Activated naive CD4-positive, alpha-beta T cell (primary cell): ENCODE results near the gene BACH2.

Experiments
- DNase-seq, 4 experiments: peaks; one replicate each; lab custom pipeline; 2025; lab: John Stamatoyannopoulos, UW

BACH2 gene

DNA sequence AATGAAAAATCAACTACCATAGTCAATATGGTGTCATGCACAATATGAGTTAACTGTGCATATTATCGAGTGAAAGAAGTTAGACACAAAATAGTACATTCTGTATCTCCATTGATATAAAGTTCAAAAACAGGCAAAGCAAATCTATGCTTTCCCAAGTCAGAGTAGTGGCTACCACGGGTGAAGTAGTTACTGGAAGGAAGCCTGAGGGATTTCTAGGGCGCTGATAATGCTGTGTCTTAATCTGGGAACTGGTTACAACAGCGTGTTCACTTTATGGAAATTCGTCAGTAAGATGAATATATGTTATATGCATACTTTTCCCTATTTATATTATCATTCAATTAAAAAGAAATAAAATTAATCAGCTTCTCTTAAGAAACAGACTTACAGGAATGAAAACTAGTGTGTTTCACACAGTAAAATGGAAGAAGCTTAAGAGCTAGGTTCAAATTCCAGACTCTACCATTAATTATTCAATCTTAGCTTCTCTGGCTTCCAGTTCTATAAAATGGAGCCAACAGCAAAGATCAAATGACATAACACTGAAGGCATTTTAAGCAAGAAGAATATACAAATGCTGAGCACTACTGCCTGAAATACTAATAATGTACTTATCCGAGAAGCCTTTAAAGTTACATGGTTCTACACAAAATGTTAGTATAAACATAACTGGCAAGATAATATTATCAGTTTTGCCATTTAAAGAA lies 19.2 kb downstream of the BACH2 start:
- no peak for DNase-seq

DNA sequence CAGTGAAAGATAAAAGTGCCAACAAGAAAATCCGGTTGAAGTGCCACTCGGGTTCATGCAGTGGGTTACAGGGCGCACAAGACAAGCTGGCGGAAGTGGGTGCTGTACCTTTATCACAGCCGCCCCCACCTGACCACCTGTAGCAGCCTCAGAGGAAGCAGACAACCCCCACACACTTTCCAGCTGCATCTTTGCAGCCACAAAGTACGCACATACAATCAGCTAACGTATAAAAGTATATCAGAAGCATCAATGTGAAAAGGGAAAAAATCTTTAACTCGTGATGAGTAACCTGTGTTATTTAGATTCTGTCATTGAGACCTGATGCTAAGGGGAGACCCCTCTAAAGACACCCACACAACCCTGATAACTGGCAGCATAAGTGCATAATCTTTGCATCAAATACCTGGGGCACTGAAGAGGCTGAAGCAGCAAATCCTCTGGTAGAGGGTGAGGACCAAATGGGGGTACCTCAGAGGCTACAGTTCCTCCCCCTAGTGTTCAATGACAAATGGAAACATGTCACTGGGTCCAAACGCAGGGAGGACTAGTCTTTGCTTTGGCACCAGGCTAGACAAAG lies 22.1 kb downstream of the BACH2 start:
- DNase-seq, result peak; percentile 61 to 81 (median 67)

- DNase-seq, result no peak
Measured at GRCh38 chr6:90273863-90274262, 22.8 kb downstream of the BACH2 start.

GRCh38 chr6:90272895-90273294 lies 23.7 kb downstream of the BACH2 start:
- no peak for DNase-seq

GRCh38 chr6:90271831-90272230 lies 24.8 kb downstream of the BACH2 start:
- DNase-seq, result no peak

DNA sequence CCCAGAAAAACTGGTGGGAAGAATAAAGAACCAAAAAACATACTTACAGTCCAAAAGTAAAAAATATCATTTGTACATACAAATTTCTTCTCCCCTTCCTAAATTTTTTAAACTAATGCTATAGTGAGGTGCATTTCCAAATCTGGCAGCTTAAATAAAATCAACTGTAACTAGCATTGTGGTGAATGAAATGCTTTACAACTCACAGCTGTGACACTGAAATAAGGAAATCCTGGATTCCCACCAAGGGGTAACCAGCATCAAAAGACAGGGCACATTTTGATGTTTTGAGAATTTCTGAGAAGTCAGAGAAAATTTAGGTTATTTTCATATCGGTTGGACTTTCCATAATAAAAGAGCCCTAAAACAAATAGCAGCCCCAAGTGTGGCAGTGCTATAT lies 27.3 kb downstream of the BACH2 start:
- DNase-seq, result no peak

GRCh38 chr6:90268178-90268577 lies 28.5 kb downstream of the BACH2 start:
- no peak for DNase-seq

DNA sequence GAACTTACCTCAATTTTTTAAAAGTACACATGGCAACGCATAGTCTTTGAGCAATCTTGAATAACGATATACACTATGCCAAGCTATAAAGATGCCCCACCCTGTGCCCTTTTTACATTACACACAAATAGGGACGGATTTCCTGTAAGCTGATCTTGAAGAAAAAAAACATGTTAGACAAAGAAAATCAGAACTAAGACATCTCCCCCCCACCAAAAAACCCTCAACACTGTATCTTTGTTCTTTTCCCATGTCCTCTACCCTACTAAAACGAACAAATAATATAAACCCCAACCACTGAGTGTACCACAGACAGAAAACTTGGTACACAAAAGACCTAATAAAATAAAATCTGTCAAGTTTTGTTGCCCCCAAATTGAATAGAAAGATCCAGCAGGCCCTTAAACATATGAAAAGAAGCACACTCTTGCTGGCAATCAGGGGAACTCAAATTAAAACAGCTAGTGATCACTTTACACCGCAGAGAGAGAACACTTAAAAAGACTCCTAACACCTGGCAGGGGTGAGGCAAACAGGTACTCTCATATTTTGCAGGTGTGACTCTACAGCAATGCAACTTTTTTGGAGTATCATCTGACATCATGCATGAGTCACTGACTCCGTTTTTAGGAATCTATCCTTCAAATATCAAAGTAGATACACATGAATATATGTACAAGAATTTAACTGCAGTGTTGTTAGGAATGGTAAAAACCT lies 29.6 kb downstream of the BACH2 start:
- DNase-seq, result no peak

DNA sequence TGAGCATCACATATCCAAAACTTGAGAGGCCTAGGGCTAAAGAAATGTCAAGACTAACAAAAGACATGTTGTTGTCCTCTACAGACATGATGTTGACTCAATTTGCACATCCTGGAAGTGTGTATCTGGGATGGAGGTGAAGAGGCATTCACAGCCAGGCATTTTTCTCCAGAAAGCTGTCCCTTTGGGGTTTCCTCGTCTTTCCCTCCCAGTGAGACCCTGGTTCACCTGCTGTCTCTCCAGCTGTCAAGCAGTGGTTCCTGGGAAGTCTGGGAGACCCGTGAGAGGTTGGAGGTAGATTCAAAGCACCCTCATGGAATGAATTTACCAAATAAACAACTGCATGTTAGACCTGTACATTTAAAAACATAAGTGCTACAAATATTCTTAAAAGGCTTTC lies 32.1 kb downstream of the BACH2 start:
- DNase-seq, result no peak

DNA sequence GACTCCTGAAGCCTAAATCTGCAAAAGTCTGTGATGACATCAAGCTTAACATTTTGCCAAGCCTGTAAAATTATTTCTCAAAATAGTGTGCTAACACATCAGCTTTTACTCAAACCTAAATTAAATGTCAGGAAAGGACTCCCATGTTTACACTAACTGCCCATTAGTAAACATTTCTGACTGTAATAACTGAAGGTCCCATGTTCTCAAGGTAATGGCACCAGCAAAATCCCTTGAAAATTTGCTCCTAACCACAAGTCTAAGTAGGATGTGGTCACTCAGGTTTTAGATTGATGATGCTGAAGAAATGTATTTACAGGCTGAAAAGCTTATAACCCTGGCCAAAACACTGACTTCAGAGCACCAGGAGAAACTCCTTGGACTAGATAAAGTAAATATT lies 33.0 kb downstream of the BACH2 start:
- DNase-seq, result no peak

DNA sequence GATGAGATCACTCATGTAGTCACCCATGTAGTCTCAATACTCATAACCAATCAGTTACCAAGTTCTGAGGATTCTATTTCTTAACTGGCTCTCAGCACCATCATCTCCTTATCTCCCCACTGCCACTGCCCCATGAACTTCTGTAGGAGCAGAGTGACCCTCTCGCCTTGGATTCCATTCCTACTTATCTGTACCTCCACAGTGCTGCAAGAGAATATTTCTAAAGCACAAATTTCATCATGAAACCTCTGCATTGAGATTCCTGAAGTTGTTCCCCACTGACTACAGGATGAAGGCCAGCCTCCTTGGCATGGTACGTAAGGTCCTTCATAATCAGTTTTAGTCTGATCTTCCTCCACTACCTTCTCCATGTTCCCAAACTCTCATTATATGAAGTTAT lies 34.8 kb downstream of the BACH2 start:
- DNase-seq, result no peak

- DNase-seq, result no peak
Measured at GRCh38 chr6:90257486-90257738, 39.2 kb downstream of the BACH2 start.

DNA sequence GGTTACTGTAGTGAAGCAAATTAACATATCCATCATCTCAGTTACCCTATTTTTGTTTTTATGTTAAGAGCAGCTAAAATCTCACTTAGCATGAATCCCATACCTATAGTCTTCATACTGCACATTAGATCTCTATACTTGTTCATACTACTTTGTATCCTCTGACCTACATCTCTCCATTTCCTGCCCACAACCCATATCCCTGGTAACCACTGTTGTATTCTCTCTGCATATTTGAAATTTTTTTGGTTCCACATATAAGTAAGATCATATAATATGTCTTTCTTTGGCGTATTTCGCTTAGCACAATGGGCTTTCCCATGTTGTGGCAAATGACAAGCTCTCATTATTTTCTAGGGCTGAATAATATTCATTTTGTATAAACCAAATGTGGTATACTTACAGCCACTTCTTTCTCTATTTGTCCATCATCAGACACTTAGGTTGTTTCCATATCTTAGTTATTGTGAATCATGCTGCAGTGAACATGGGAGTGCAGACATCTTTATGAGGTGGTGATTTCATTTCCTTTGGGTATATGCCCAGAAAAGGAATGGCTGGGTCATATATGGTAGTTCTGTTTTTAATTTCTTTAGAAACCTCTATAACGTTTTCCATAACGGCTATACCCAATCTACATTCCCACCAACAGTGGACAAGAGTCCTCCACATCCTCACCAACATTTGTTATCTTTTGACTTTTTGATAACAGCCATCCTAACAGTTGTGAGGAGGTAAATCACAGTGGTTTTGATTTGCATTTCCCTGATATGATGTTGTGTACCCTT lies 39.8 kb downstream of the BACH2 start:
- no peak for DNase-seq

DNA sequence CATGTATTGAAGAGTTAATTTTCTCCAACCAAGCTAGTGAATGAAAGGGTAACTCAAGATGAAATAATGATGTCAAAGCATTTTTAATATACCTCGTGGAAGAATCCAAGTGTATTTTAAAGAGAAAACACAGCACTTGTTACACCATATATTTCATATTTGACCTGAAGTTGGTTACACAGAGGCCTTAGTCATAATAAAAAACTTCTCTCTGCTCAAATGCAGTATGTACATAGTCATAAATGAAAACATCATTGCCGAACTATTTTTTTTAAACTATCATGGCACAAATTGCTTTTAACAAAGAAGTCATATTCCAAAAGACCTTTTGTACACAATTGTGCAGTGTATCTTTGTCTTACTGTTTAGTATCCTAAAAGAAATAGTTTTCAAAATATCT lies 43.0 kb downstream of the BACH2 start:
- DNase-seq, result no peak

- DNase-seq, result no peak
Measured at GRCh38 chr6:90251295-90251992, 45.2 kb downstream of the BACH2 start.

DNA sequence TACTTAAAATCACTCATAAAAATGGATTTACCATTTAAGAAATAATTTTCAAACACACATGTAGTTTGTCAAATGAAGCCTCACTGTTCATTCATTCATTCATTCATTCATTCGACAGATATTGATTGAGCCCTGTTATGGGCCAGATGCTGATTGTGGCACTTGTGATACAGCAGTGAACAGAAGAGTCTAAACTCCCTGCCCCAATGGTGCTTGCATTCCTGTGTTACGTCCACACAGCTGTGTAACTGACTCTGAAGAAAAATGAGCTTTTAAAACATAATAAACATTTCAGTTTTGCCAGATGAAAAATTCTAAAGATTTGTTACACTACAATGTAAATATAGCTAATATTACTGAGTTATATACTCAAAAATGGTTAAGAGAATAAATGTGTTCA lies 46.2 kb downstream of the BACH2 start:
- DNase-seq, result no peak

GRCh38 chr6:90249458-90249857 lies 47.2 kb downstream of the BACH2 start:
- DNase-seq, result no peak

- no peak for DNase-seq
Measured at GRCh38 chr6:90249034-90249433, 47.6 kb downstream of the BACH2 start.

GRCh38 chr6:90247262-90247661 lies 49.4 kb downstream of the BACH2 start:
- no peak for DNase-seq

- DNase-seq, result no peak
Measured at GRCh38 chr6:90241229-90241880, 55.3 kb downstream of the BACH2 start.

GRCh38 chr6:90238496-90239266 lies 58.0 kb downstream of the BACH2 start:
- DNase-seq, result no peak
